Stimulated activated CD8-positive, alpha-beta memory T cell treated with anti-CD3 and anti-CD28 coated beads, Interleukin-15, amount 100 ng/mL, for 24 hours (primary cell): Measurements from ENCODE around the gene IGF1R.

Experiments used
- DNase-seq: peaks from one replicate; pipeline ENCODE4 v3.0.0-alpha.2; 2020; ENCODE audit warnings: low read depth

The IGF1R gene

DNA sequence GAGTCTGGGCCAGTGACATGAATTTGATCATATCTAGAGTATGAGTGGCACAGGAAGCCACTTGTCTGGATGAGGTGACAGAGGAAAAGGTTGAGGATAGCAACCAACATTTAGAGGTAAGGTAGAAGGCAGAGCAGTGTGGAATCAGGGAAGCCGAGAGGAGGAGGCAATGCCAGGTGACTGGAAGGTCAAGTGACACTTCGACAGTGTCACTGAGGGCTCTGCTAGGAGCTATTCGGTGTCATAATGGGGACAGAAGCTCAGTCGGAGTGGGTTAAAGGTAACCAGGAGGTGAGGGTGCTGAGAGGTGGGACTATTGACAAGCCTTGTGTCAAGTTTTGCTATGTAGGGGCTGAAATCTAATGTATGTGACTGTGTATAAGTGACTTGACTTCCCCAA, 56.7 kb downstream of the IGF1R start:
- no peak for DNase-seq

DNA sequence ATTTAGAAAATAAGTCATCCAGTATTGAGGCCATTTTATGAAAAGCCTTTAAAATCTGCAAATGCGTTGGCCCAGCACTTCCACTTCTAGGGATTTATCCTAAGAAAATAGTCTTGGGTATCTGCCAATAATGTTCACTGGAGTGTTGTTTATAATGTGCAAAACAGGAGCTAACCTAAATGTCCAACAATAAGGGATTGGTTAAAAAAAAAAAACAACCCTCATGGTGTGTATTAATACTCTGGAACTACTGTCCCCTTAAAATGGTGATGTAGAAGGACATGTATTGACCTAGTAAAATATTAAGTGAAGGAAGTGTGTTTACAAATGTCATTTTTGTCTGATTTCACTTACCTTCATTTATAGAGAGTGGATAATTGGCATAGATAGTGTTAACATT, 58.0 kb downstream of the IGF1R start:
- DNase-seq: no peak

DNA sequence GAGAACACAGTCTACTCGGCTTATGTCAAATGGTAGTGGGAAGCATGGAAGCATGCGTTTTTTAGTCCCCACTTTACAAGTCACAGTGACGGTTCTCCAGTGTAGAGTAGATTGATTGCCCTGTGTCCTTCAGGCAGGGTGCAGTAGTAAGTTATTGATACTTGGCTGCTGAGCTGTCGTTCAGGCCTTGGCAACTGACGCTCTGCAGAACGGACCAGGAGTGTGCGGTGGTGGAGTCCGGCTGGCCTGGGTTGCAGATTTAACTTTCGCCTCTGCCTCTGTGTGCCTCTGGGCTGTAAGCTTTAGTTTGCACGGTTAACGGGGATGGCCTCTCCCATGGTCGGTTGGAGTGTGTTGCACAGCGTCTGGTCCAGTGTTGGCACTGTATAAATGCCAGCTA, 58.6 kb downstream of the IGF1R start:
- no peak for DNase-seq

DNA sequence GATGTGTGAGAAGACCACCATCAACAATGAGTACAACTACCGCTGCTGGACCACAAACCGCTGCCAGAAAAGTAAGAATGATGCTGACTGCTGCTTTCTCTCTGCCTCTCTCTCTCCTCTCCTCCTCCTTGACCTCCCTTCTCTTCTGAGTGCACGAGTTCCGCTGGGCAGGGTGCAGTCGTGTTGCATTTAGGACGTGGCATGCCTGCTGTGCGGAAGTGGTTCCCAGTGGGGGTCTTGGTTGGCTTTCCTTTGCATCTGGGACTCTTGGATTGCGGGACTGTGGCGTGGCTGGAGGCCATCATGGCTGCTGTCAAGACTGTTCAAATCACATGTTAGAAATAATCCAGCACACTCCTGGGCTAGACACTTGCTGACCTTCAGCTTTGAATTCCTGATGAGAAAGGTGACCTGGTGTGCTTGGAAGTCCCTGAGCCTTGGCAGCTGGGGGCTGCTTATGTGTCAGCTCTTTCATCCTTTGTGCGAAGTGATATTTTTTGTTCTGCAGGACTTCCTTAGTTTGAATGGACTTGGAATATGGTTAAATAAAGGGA, 59.8 kb downstream of the IGF1R start:
- no peak for DNase-seq

DNA sequence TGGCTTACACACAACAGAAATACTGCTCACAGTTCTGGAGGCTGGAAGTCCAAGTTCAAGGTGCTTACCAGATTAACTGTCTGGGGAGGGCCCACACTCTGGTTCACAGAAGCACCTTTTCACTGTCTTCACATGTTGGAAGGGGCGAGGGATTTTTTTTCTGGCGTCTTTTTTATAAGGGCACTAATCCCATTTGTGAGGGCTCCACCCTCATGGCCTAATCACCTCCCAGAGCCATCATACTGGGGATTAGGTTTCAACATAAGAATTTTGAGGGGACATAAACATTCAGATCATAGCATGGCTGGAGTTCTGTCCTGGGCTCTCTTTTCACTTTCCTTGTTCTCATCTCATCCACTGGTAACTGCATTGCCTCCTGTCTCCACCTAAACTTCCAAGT, 63.5 kb downstream of the IGF1R start:
- no peak for DNase-seq

DNA sequence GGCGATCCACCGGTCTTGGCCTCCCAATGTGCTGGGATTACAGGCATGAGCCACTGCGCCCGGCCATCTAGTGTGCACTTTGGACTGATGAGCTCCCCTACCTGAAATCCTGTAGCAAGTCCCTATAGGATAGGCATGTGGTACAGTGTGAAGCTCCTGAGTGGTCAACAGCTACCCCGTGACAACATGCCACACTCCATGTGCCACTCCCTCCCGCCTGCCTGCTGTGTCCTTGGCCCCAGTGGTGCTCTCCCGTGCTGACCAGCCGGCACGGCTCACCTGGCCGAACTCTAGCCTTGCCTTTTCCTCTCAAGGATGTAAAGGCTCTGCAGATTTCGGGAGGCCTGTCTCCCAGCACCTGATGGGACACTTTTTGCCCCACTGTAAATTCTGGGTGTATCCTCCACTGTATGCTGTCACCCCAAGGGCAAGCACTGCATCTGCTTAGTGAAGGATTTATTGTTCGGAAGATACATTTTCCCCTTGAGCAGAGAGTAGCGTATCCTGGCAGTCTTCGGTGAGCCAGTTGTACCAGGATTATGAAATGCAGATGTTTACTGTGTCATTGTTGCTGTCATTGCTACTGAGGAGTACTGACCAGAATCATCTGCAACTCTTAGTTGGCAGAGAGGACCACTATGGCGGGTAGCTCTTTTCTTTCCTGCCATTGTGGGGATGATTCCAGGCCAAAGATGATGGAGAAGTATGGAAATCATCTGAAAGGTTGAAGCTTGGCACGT, 64.7 kb downstream of the IGF1R start:
- DNase-seq: no peak

DNA sequence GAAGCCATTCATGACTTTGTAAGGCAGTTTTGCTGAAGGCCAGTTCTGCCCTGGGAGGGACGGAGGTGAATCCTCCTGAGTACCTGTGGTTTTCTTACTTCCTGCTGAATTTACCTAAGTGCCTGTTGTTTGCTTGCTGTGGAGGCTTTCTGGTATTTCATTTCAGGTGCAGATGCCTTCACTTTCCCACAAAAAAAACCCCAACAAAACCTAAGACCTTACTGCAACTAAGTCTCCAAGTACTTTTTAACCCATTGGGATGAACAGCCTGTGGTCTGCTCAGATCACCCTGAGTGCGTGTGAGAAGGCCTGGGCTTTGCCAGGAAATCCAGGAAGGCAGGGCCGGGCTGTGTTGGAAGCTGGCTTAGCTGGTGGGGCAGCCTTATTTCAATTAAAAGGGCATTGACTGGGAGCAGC, 65.3 kb downstream of the IGF1R start:
- no peak for DNase-seq

DNA sequence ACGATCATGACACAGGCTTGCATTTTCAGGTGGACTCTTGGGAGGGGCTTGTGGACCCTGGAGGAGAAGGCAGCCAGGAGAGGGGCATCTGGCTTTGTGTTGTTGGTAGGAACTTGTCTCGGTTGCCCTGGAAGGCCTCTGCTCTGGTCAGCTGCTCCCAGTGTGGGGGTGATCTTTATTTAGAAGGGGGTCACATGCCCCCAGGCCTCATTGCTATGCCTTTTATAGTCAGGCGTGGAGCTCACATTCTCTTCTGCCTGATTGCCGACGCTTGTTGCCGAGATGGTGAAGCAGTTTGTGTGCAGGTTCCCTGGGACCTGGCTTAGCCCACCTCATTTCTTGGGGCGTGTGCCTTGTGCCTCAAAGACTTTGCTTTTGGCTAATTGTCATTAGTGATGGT, 66.6 kb downstream of the IGF1R start:
- DNase-seq: no peak

DNA sequence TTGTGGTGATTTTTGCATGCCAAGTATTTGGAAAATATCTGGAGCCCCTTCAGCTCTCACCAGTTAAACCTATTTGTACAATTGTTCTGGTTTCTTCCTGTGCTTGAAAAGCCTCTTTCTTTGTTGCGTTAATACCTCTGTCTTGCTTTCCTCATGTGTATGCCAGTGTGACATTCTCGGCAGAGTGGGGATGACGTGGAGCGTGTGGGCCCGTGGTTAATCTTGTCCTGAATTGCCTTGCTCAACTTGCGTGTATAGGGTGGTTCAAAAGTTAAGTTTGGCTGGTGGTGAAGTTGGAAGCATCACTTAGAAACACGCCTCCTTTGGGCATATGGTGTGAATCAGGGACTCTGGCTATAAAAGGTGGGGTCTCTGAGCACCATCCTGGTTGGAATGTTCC, 67.1 kb downstream of the IGF1R start:
- no peak for DNase-seq

DNA sequence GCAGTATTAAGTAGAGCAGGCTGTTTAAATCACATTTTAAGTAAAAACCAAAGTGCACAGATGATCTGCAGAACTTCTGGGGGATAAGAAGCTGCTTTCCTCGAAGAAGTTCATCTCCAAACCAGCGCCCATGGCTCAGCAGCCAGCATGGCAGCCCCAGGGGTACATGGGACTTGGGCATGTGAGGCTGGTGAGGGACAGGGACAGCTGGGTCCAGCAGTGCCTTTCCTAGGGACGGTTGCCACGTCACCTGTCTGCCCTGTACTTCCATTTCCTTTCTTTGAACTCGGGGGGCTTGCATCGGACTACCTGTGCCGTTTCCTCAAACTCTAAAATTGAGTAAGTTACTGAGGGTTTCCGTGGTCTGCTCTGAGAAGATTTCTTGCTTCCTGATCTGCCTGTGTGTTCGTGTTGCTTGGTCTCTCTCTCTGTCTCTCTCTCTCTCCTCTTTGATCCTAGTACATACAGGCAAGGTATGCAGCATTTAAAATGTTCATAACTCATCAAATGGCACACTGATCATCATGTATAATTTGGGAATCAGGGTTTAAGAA, 67.6 kb downstream of the IGF1R start:
- DNase-seq: no peak

DNA sequence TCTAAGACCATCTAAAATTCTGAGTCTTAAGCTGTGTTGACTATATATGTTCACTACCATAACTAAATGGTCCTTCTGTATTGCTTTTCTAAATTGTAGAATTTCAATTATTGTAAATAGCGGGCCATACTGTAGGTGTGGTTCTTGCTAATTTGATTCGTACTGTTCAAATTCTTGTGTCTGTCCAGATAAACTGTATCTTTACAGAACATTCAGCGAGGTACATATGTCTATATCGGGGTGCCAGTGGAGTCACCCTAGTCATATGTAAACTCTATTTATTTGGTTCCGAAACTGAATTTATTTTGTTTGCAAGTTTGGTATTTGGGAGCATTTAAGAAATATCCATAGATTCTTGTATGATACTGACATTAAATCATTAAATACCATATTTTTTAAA, 69.0 kb downstream of the IGF1R start:
- DNase-seq: no peak

DNA sequence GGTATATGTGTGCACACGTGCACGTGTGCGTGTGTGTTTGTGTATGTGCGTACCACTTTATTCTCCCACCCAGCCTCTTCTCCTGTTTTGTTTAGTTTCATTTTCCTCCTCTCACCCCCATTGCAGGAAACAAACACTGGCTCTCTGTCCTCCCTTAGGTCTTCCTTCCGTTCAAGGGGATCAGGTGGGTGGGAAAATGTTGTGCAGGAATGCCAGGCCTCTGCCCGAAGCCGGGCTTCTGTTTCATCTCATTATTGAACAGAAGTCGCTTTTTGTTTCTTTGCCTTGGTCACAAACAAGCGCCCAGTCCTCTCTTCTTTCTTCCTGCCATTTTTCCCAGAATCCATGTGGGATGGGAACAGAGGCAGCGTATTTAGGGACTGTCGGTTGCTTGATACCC, 69.6 kb downstream of the IGF1R start:
- no peak for DNase-seq

DNA sequence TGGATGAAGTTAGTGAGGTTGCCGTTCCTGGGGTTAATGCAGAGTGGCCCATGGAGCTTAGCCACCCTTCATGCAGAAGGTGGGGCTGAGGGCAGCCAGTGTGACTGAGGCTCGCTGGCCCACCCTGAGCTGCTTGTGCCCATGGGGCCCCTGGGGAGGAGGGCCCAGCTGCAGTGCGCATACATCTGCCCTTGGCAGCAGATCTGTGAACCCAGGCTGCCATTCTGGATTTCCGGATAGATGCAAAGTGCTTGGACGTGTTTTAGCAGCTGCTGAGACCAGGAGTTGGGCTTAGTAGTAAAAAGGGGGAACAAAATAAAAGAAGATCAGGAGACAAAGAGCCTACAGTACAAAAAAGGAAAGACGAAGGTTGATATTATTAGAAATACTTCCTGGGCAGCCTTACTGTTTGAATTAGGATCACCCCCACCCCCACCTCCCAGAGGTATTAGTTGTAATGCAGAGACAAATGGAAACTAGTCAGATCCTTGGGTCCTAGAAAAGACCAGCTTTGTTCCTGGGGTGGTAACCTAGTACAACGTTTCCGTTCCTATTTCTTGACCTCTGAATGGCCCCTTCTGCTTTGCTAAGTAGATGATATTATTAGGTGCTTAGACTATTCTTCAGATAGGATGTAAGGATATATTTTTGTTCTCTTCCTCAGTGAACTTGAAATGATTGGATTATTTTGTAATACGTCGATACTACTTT, 70.2 kb downstream of the IGF1R start:
- DNase-seq: no peak

DNA sequence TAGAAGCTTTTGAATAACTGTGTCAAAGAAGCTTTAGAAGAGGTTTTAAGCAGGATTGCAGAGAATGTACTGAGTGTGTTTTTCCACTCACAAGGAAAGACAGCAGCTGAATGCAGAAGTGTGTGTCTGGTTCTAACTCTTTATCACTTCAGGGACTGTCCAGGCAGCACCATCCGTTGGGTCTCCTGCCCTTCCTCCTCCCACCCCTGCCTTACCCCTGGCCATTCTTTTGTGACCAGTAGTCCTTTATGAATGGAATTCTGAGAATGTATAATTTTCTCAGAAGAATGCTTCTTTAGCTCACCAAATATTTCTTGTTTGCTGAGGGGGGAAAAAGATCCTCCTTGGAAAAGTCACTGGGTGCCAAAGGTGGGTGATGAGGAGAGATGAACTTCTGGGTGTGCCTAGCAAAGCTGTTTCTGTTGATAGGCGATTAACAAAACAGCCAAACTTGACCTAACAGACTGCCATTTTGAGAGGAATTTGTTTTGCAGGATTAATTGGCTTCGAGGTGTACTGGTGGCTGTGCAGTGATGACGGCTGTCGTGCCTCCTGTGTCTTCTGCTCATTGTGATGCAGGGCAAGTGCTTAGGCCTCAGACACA, 70.9 kb downstream of the IGF1R start:
- DNase-seq: no peak

DNA sequence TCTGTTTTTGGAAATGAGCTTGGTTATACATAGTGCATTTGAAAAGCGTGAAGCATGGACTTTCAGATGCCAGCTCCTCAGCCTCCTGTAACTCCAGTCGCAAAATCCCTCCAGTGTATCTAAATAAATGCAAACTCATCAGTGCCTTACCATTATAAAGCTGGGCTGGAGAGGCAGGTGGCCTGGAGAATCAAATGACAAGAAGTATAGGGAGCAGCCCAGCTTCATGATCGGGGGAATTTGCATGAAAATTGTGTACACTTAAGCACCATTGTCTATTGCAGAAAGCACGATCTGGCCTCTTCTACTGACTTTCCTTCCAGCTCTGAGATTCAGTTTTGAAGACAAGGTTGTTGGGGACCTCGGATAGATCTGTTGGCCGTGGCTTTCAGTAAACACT, 71.7 kb downstream of the IGF1R start:
- no peak for DNase-seq

DNA sequence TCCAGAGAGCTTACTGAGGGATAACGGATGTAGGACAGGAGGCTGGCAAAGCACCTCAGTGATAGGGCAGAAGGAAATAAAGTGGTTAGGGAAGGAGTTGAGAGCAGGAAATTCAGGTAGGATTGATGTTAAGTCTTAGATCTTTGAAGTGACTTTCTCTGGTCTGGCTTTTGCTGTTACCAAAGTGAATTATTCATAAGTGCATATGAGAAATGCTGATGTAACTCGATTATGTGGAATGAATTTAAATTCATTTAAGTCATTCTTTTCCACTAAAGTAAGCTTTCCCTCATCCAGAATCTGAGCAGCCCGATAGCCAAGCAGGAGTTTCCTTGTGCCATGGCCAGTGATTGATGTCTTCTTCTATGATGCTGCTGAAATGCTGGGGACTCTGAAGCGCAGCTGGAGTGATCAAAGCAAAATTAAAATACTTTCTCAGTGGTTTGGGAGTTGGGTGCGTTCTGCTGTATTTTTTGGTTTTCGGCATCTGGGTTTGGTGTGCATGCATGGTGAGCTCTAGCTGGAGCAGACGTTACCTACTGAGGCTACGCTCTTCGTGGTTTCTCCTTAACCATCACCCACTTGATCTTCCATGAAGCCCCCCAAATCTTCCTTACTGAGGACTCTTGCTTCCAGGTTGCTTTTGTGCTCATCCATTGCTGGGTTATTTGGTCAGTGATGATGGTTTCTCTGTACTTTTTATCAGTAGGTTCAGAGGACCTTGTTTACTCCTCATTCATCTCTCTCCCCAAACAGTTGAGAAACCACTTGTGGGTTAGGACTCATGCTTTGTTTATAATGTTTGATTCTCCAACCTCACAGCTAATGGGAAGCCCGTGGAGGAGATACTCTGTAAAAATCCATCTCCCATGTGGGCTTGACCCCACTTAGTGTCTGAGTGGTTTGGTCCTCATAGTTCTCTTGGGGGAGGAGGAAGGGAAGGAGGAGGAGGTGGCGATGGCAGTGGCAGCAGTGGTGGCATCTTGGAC, 72.5 kb downstream of the IGF1R start:
- no peak for DNase-seq

DNA sequence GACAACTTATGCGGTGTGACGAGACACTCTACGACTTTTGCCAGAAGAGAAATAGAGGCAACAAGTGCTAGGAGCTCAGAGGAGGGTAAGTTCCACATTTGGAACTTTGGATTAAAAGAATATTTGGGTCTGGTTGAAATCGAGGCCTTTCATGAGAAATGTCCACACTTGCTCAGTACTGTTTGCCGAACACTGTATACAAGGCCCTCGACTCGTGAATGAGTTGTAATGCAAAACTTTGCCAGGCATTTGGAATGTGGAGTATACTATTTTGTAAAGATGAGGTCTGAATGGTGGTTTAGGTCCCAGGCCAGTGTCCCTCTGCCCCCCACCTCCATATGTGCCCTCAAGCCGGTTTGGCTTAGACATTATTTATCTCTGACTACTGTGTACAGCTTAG, 73.9 kb downstream of the IGF1R start:
- DNase-seq: no peak

DNA sequence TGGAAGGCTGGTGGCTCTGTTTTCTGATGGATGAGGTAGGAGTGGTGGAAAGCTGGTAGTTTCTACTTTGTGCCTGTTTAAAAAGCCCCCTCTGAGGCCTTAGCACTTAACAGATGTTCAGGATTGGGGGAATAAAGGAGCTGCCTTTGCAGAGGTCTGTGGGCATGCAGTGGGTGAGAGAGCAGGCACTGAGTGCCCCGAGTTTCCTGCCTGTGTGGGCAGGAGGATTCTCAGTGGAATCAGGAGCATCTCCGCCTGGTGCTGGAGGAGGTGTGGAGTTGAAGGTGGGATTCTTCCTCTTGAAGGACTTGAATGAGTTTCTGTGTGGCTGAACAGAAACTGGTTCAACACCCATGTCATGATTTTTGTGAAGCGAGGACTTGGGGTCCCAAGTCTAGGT, 74.3 kb downstream of the IGF1R start:
- no peak for DNase-seq

DNA sequence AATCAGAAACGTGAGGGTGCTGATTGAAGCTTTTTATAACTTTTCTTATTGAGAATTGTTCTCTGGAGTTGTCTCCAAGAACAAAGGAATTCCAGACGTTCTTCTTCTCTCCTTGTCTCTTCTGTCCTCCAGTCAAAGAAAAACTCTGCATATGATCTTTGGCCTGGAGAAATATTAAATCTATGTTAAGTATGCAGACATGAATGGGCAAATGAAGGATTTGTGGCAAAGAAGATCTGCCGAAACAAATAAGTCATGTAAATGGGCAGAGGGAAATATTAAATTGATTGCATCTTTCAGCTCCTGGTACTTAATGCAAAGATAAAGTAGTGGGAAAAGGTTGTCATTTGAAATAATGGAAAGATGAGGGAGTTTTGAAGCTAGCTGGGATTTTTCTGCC, 74.9 kb downstream of the IGF1R start:
- DNase-seq: no peak

DNA sequence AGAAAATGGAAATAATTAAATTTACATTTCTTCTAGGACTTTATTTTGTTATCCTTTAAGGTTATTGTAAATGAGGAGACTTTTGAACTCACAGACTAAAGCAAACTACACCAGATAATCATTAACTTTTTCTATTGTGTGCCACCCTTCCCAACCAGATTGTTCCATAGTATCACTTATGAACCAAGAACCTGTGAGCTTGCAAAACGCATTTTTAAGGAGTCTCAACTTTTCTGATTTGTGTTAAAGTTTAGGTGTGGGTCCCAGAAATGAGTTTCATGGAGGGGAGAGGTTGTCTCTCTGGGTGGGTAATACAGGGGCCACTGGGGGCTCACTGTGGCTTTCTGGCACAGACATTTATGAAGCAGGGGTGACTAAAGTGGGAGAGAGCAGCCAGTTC, 75.7 kb downstream of the IGF1R start:
- DNase-seq: no peak

DNA sequence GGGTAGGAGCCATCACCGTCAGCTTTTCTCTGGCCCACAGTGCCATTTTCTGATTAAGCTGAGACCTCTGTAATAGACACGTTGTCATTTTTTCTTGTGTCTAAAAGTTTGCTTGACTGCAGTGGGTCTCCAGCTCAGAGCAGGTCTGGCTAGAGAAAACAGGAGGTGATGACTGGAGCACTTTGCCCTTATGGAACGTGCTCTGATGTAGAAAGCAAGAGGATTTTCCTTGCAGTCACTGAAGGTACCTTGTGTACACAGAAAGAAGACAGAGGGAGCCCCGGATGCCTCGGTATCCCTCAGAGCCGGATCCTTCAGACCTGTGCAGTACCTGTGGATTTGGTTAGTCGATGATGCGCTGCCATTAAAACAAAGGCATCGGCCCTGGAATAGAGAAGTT, 76.2 kb downstream of the IGF1R start:
- DNase-seq: no peak

DNA sequence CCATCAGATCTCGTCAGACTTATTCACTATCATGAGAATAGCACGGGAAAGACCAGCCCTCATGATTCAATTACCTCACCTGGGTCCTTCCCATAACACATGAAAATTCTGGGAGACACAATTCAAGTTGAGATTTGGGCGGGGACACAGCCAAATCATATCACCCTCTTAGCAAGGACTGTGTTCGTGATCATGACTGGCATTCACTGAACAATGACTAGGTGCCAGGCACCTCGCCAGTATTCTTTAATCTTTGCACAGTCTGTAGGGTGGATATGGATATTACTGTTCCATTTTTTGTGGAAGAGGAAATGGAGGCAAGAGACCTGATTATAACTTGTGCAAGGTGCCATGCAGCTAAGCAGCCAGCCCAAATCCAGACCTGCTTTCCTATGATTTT, 77.5 kb downstream of the IGF1R start:
- no peak for DNase-seq
